ENCODE measurements around the gene PITX3.
"Not testable (repeated sequence)": the region's sequence is repeated elsewhere in the genome, so short reads cannot be mapped to it uniquely, and the experiment has no call there.

- TF ChIP-seq CTCF, POLR2A (IDR thresholded peaks at IDR 0.05): not testable (repeated sequence)
Measured at GRCh38 chr10:102252508-102252907, 11.2 kb upstream of the PITX3 start.

Measured in Peyer's patch (tissue), 4 donors.